Posterior vena cava (tissue), 2 donors: ENCODE results near the gene SLC16A7. TPM values are rescaled to one million over a fixed set of nuclear protein-coding genes. Genes with fewer than 3 reads are reported as not detected.

ENCODE experiments used
- DNase-seq: peaks from one replicate; pipeline ENCODE4 v3.0.0-alpha.2; 2020; ENCODE audit warnings: low spot score
- intact Hi-C, 2 donors: fragments of 100-400 bp; cut with DNase I; formaldehyde crosslinking; loops; one replicate each; pipeline versions ENCODE4 v1.14.1 to v1.14.2; 2022 to 2023
- total RNA-seq, 2 donors: library from RNA; stranded (reverse); fragmentation: NEBNext Ultra II Directional; extraction: Animal tissue kit (Norgen Biotek cat#: 25700); gene quantifications; one replicate each; pipeline ENCODE4 v1.2.1, GENCODE V29; 2021
- donor health status: DM: yes; HTN: yes; CAD: no.
- donor health status: DM: yes; HTN: yes; CAD: no.

Gene SLC16A7
- total RNA-seq, 2 donors from 2014 or later, result 29.3 to 43.2 TPM

- intact Hi-C loops, result no loop called here
- DNase-seq, result no peak
Observed at GRCh38 chr12:59803735-59804134, 207.9 kb downstream of the SLC16A7 start.

- intact Hi-C loops, result no loop called here
- no peak for DNase-seq
Observed at GRCh38 chr12:59808317-59808910, 212.6 kb downstream of the SLC16A7 start.

GRCh38 chr12:59811991-59812390 lies 216.2 kb downstream of the SLC16A7 start:
- intact Hi-C loops, result no loop called here

DNA sequence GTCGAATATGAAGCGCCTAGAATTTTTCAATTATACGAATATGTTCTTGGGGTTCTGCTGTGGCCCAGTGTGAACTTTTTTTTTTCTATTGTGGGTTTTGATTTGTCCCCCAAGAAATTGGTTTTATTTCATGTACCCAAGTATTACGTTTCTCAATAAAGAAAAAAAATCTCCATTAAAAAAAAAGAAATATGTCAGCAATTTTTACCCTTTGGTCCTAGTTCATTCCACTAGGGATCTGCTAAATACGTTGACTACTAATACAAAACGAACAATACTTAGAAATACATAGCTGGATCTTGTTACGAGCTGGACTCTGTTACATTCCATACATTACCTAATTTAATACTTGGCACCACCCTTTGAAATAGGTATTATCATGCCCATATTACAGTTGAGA lies 216.9 kb downstream of the SLC16A7 start:
- DNase-seq, result no peak
- intact Hi-C loops, result no loop called here

More at GRCh38 chr12:59811991-59812390, 216.2 kb downstream of the SLC16A7 start:
- DNase-seq, result no peak

DNA sequence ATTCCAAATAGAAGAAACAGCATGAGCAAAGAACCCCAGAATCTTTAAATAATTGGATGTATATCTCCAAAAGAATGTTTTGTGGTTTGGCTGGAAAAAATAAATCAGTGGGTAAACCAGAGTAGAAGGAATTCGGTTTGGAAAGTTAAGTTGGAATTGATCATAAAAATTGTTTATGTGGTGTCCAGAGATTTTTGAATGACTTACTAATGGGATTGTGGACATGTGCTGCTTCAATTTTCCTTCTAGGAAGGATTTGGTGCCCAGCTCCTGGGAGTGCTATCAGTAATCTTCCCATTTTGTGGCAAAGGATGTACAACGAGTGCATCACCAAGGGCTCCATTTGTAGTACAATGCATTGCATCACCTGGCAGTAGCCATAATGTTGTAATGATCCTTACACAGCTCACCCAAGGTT lies 224.8 kb downstream of the SLC16A7 start:
- DNase-seq, result no peak
- intact Hi-C loops, result no loop called here

DNA sequence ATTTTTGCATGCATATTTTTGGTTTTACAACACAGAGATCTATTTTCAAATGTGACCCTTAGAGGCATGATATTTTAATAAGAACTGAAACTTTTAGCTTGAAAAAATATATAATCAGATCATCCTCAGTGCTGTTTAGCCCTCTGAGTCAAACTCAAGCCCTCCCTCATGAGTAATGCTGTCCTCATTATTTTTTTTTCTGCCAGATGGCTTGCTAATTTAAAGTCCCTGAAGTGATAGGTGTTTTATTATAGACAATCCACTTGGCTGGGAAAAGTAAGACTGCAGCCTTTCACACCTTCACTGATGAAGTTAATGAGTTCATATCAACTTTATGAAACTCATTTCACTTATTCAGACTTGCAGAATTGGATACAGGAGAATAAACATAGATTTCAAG lies 227.7 kb downstream of the SLC16A7 start:
- intact Hi-C loops, result no loop called here
- DNase-seq, result no peak

DNA sequence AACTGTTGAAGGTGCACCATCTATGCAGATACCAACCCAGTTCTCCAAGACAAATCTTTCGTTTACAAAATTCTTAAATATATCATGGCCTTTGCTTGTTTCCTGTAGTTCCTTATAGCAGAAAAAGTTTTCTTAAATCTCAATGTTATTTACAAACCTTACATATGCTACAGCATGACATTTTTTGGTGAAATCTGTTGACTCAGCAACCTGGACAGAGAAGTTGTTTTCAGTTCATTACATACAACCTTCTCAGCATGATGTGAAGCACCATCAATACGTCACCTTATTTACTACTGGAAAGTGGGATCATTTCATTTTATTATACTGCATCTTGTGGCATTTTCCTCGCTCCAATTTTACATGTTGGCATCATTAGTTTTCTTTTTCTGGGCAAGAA lies 231.9 kb downstream of the SLC16A7 start:
- DNase-seq, result no peak
- intact Hi-C loops, result no loop called here

DNA sequence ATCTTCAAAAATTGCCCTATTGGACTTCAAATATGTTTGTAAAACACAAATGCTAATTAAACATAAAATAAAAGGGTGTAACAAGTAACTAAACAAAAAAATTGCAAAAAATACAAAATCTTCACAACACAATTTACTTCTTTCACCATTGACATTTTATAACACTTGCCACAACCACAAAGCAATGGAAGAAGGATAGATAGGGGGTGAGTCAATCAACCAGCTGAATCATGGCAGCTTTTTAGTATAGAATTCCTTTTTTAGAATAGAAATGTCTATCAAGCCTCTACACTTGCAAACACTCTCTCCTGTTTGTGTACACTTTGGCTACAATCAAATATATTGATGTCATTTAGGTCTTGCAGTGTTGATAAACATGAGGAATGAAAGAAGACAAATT lies 232.7 kb downstream of the SLC16A7 start:
- no peak for DNase-seq
- intact Hi-C loops, result no loop called here

DNA sequence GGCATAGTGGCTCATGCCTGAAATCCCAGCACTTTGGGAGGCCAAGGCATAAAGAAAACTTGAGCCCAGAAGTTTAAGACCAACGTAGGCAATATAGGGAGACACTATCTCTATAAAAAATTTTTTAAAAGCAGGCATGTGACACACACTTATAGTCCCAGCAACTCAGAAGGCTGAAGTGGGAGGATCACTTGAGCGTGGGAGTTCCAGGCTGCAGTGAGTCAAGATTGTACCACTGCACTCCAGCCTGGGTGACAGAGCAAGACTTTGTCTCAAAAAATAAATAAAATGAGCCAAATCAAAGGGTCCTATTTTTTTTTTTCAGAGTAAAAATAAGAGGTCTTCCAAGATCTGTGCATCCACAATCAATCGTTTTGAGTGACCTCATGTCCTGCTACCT lies 237.6 kb downstream of the SLC16A7 start:
- intact Hi-C loops, result no loop called here
- no peak for DNase-seq

- DNase-seq, result no peak
- intact Hi-C loops, result no loop called here
Observed at GRCh38 chr12:59834659-59835474, 239.0 kb downstream of the SLC16A7 start.
